Mesendoderm (in vitro differentiated cells): ENCODE data around the gene AGAP2.
"Not testable (repeated sequence)": the region's sequence is repeated elsewhere in the genome, so short reads cannot be mapped to it uniquely, and the experiment has no call there.

Experiments used
- DNase-seq: peaks from one replicate; pipeline ENCODE4 v3.0.0; 2013
- H2AK5ac ChIP-seq: 2 replicates; pipeline ENCODE4 v1.6.1; 2013; ENCODE audit warnings: low read length, inconsistent platforms
- H2BK120ac ChIP-seq: 2 replicates; pipeline ENCODE4 v1.6.1; 2013; ENCODE audit warnings: low read depth, mild to moderate bottlenecking, low read length, moderate library complexity, mixed read lengths
- H2BK15ac ChIP-seq: replicated peaks from 2 replicates; pipeline ENCODE4 v1.6.1; 2013; ENCODE audit warnings: low read depth, mild to moderate bottlenecking, moderate library complexity
- H2BK5ac ChIP-seq: 2 replicates; pipeline ENCODE4 v1.6.1; 2013; ENCODE audit warnings: low read length, inconsistent platforms
- H3K18ac ChIP-seq: 2 replicates; pipeline ENCODE4 v1.6.1; 2013; ENCODE audit warnings: mild to moderate bottlenecking, low read length, mixed read lengths
- H3K23ac ChIP-seq: one replicate; pipeline ENCODE4 v1.6.1; 2013; ENCODE audit warnings: low read length
- H3K27ac ChIP-seq: 2 replicates; pipeline ENCODE4 v1.5.1; 2013; ENCODE audit warnings: low read depth, mild to moderate bottlenecking, inconsistent platforms, low read length, moderate library complexity
- H3K27me3 ChIP-seq: 2 replicates; pipeline ENCODE4 v1.6.1; 2013; ENCODE audit warnings: low read length, control low read depth, mild to moderate bottlenecking, inconsistent platforms; ENCODE audit not compliant: insufficient read depth, poor library complexity
- H3K36me3 ChIP-seq: 2 replicates; pipeline ENCODE4 v1.6.1; 2013; ENCODE audit warnings: low read length, inconsistent platforms; ENCODE audit not compliant: control insufficient read depth, insufficient read depth
- H3K4ac ChIP-seq: one replicate; pipeline ENCODE4 v1.6.1; 2013; ENCODE audit warnings: low read depth, mild to moderate bottlenecking, low read length, moderate library complexity
- H3K4me1 ChIP-seq: 2 replicates; pipeline ENCODE4 v1.6.1; 2013; ENCODE audit warnings: low read depth, low read length, inconsistent platforms; ENCODE audit not compliant: control insufficient read depth
- H3K4me2 ChIP-seq: 2 replicates; pipeline ENCODE4 v1.6.1; 2013; ENCODE audit warnings: low read length
- H3K4me3 ChIP-seq: 2 replicates; pipeline ENCODE4 v1.5.1; 2013; ENCODE audit warnings: mild to moderate bottlenecking, low read length
- H3K56ac ChIP-seq: one replicate; pipeline ENCODE4 v1.6.1; 2013; ENCODE audit warnings: low read length
- H3K79me1 ChIP-seq: 2 replicates; pipeline ENCODE4 v1.6.1; 2013; ENCODE audit warnings: low read length, inconsistent platforms
- H3K79me2 ChIP-seq: 2 replicates; pipeline ENCODE4 v1.6.1; 2013; ENCODE audit warnings: mild to moderate bottlenecking, low read length; ENCODE audit not compliant: control insufficient read depth, insufficient read depth
- H3K9ac ChIP-seq: 2 replicates; pipeline ENCODE4 v1.6.1; 2013; ENCODE audit warnings: low read length, inconsistent platforms
- H4K5ac ChIP-seq: one replicate; pipeline ENCODE4 v1.6.1; 2013; ENCODE audit warnings: low read length
- H4K8ac ChIP-seq: one replicate; pipeline ENCODE4 v1.6.1; 2013; ENCODE audit warnings: low read depth, mild to moderate bottlenecking, control low read depth, low read length, moderate library complexity
- WGBS: extraction: QIAGEN DNeasy Blood & Tissue Kit; methylation state at CpG from one replicate; pipeline ENCODE4 v1.1.7; 2013; ENCODE audit warnings: low lambda C conversion rate, missing lambda C conversion rate; ENCODE audit not compliant: insufficient coverage; ENCODE audit errors: extremely low coverage; 5-methylcytosine and 5-hydroxymethylcytosine counted together

The AGAP2 gene

DNA sequence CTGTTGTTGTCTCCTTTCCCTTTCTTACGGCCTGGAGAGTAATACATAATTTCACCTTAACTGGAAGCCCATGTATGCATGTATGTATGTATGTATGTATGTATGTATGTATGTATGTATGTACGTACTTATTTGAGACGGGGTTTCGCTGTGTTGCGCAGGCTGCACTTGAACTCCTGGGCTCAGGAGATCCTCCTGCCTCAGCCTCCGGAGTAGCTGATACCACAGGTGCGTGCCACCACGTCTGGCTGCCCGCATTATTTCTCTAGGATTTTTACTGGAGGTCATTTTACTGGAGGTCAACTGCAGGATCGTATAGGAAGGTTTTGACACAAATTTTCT, 45.3 kb downstream of the AGAP2 start:
- H2BK15ac ChIP-seq, result no peak overlapping the region
- H3K56ac ChIP-seq, result no peak overlapping the region
- H2BK5ac ChIP-seq, result no peak overlapping the region
- no peaks in the 10 kb centered on the region for H3K27me3 ChIP-seq
- no peak overlapping the region for H3K27ac ChIP-seq
- H3K4ac ChIP-seq, result no peak overlapping the region
- no CpG with 5 or more reads among the region's 10 CpGs for WGBS
- H4K8ac ChIP-seq, result no peak overlapping the region
- no peak overlapping the region for H2AK5ac ChIP-seq
- H3K79me1 ChIP-seq, result peaks cover 1% of the 10 kb centered on the region
- H3K18ac ChIP-seq, result no peak overlapping the region
- H3K4me2 ChIP-seq, result no peak overlapping the region
- no peaks in the 10 kb centered on the region for H3K36me3 ChIP-seq
- DNase-seq, result no peak
- no peaks in the 10 kb centered on the region for H3K79me2 ChIP-seq
- H3K4me3 ChIP-seq, result no peak overlapping the region
- peaks cover 3% of the 10 kb centered on the region for H3K4me1 ChIP-seq
- H3K9ac ChIP-seq, result no peak overlapping the region
- no peak overlapping the region for H2BK120ac ChIP-seq
- no peak overlapping the region for H3K23ac ChIP-seq
- H4K5ac ChIP-seq, result no peak overlapping the region

DNA sequence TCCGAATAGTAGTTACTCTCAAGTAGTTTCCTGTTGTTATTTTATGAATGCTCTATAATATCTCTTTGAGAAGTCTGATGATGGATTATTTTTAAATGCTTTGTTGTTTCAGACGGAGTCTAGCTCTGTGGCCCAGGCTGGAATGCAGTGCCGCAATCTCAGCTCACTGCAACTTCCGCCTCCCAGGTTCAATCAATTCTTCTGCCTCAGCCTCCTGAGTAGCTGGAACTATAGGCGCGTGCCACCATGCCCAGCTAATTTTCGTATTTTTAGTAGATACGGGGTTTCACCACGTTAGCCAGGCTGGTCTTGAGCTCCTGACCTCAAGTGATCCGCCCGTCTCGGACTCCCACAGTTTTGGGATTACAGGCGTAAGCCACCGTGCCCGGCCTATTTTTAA, 46.0 kb downstream of the AGAP2 start:
- Histone ChIP-seq H2BK5ac (no peak overlapping the region), H2AK5ac (no peak overlapping the region), H3K4me3 (no peak overlapping the region), H3K27ac (no peak overlapping the region), H3K79me1 (peaks cover 1% of the 10 kb centered on the region), H3K9ac (no peak overlapping the region), H2BK120ac (no peak overlapping the region), H3K56ac (no peak overlapping the region), H3K36me3 (no peaks in the 10 kb centered on the region), H3K23ac (no peak overlapping the region), H3K79me2 (no peaks in the 10 kb centered on the region), H3K27me3 (no peaks in the 10 kb centered on the region), H4K5ac (no peak overlapping the region), H3K18ac (no peak overlapping the region), H3K4me1 (peaks cover 3% of the 10 kb centered on the region), H4K8ac (no peak overlapping the region), H3K4me2 (no peak overlapping the region), H2BK15ac (no peak overlapping the region), H3K4ac (no peak overlapping the region)
- WGBS, result no CpG with 5 or more reads among the region's 15 CpGs
- DNase-seq, result no peak

DNA sequence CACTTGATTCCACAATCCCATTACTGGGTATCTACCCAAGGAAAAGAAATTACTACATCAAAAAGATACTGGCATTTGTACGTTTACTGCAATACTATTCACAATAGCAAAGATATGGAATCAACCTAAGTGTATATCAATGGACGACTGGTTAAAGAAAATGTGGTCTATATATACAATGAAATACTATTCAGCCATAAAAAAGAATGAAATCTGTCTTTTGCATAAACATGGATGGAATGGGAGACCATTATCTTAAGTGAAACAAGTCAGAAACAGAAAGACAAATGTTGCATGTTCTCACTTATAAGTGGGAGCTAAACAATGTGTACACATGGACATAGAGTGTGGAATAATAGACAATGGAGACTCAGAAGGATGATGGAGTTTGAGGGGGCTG, 49.6 kb downstream of the AGAP2 start:
- DNase-seq, result no peak
- Histone ChIP-seq H3K79me2 (no peaks in the 10 kb centered on the region), H2BK5ac (no peak overlapping the region), H3K79me1 (no peaks in the 10 kb centered on the region), H2BK120ac (no peak overlapping the region), H3K23ac (no peak overlapping the region), H3K4ac (no peak overlapping the region), H3K36me3 (no peaks in the 10 kb centered on the region), H3K4me2 (no peak overlapping the region), H3K9ac (no peak overlapping the region), H2BK15ac (no peak overlapping the region), H2AK5ac (no peak overlapping the region), H4K8ac (no peak overlapping the region), H3K4me3 (no peak overlapping the region), H3K56ac (no peak overlapping the region), H3K27me3 (no peaks in the 10 kb centered on the region), H4K5ac (no peak overlapping the region), H3K18ac (no peak overlapping the region), H3K4me1 (no peaks in the 10 kb centered on the region), H3K27ac (no peak overlapping the region)
- WGBS, result no CpG with 5 or more reads among the region's 2 CpGs

DNA sequence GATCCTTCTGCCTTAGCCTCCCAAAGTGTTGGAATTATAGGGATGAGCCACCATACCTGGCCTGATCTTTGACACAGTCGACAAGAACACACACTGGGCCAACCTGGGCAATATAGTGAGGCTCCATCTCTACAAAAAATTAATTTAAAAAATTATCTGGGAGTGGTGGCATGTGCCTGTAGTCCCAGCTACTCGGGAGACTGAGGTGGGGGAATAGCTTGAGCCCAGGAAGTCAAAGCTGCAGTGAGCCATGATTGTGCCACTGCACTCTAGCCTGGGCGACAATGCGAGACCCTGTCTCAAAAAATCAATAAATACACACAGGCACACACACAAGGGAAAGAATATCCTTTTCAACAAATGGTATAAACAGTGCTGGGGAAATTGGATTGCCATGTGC, 50.7 kb downstream of the AGAP2 start:
- no peak for DNase-seq
- H3K36me3 ChIP-seq, result no peaks in the 10 kb centered on the region

DNA sequence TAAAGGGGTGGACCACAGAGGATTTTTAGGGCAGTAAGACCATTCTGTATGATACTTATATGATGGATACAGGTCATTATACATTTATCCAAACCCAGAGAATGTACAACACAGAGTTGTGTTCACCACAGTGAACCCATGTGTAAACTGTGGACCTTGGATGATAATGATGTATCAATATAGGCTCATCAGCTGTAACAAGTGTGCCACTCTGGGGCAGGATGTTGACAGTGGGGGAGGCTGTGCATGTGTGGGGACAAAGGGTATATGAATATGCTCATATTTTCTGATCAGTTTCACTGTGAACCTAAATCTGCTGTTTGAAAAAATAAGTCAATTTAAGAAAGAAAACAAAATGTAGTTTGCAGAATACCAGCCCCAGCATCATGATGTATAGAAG, 58.8 kb downstream of the AGAP2 start:
- Histone ChIP-seq H3K79me1 (no peaks in the 10 kb centered on the region), H3K23ac (no peak overlapping the region), H3K79me2 (no peaks in the 10 kb centered on the region), H2BK5ac (no peak overlapping the region), H3K36me3 (no peaks in the 10 kb centered on the region), H3K4me1 (no peaks in the 10 kb centered on the region), H3K18ac (no peak overlapping the region), H2AK5ac (no peak overlapping the region), H2BK15ac (no peak overlapping the region), H3K27me3 (no peaks in the 10 kb centered on the region), H3K4me2 (no peak overlapping the region), H3K56ac (no peak overlapping the region), H4K8ac (no peak overlapping the region), H3K27ac (no peak overlapping the region), H3K9ac (no peak overlapping the region), H3K4ac (no peak overlapping the region), H3K4me3 (no peak overlapping the region), H2BK120ac (no peak overlapping the region), H4K5ac (no peak overlapping the region)
- DNase-seq, result no peak

More for the DNA sequence above, 50.7 kb downstream of the AGAP2 start:
- H4K5ac ChIP-seq, result no peak overlapping the region
- H3K27me3 ChIP-seq, result no peaks in the 10 kb centered on the region
- H3K9ac ChIP-seq, result no peak overlapping the region
- no peak overlapping the region for H3K4me2 ChIP-seq
- H3K18ac ChIP-seq, result no peak overlapping the region
- no peak overlapping the region for H2BK15ac ChIP-seq
- H2BK5ac ChIP-seq, result no peak overlapping the region
- no peak overlapping the region for H3K4ac ChIP-seq
- no peaks in the 10 kb centered on the region for H3K79me2 ChIP-seq
- H3K27ac ChIP-seq, result no peak overlapping the region
- H3K56ac ChIP-seq, result no peak overlapping the region
- no peak overlapping the region for H2BK120ac ChIP-seq
- no peaks in the 10 kb centered on the region for H3K79me1 ChIP-seq
- H3K23ac ChIP-seq, result no peak overlapping the region
- H3K4me3 ChIP-seq, result no peak overlapping the region
- no CpG with 5 or more reads among the region's 4 CpGs for WGBS
- no peak overlapping the region for H4K8ac ChIP-seq
- H2AK5ac ChIP-seq, result no peak overlapping the region
- no peaks in the 10 kb centered on the region for H3K4me1 ChIP-seq

DNA sequence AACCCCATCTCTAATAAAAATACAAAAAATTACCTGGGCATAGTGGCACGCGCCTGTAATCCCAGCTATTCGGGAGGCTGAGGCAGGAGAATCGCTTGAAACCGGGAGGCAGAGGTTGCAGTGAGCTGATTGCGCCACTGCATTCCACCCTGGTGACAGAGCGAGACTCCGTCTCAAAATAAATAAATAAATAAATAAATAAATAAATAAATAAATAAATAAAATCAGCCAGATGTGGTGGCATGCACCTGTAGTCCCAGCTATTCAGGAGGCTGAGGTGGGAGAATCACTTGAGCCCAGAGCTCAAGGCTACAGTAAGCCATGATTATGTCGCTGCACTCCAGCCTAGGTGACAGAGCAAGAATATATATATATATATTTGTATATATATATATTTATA, 60.6 kb downstream of the AGAP2 start:
- no CpG with 5 or more reads among the region's 9 CpGs for WGBS
- not testable (repeated sequence) for H3K79me1 ChIP-seq, H3K4me3 ChIP-seq

More for the DNA sequence above, 60.6 kb downstream of the AGAP2 start:
- not testable (repeated sequence) for H3K79me2 ChIP-seq, H3K27me3 ChIP-seq, H3K27ac ChIP-seq, DNase-seq, H3K18ac ChIP-seq, H3K4me2 ChIP-seq, H2BK15ac ChIP-seq, H3K23ac ChIP-seq, H4K5ac ChIP-seq, H2AK5ac ChIP-seq, H3K9ac ChIP-seq, H4K8ac ChIP-seq, H3K4ac ChIP-seq, H2BK120ac ChIP-seq, H2BK5ac ChIP-seq, H3K56ac ChIP-seq, H3K36me3 ChIP-seq, H3K4me1 ChIP-seq
